Ovary (tissue), 9 donors: ENCODE results near the gene DDX51. TPM values are rescaled to one million over a fixed set of nuclear protein-coding genes. Genes with fewer than 3 reads are reported as not detected.

Experiments used
- DNase-seq, 5 donors: peaks; one replicate each; pipeline ENCODE4 v3.0.0-alpha.2; 2019 to 2020
- H3K27ac ChIP-seq, 2 donors: fragments of 200-600 bp; one replicate each; pipeline versions ENCODE4 v1.5.1 to v1.8.0; 2019 to 2022
- H3K27me3 ChIP-seq: fragments of 200-600 bp; one replicate; pipeline ENCODE4 v1.8.0; 2022
- H3K36me3 ChIP-seq: fragments of 200-600 bp; sonication (generic); one replicate; pipeline ENCODE4 v1.5.1; 2019
- H3K4me1 ChIP-seq: one replicate; pipeline ENCODE4 v1.8.1; 2013; ENCODE audit warnings: mild to moderate bottlenecking, moderate library complexity; ENCODE audit not compliant: insufficient read depth
- H3K4me3 ChIP-seq: fragments of 200-600 bp; sonication (generic); one replicate; pipeline ENCODE4 v1.5.1; 2017
- H3K9me3 ChIP-seq, 2 donors: fragments of 200-600 bp in 1 of 2; sonication (generic) in 1 of 2; one replicate each; pipeline versions ENCODE4 v1.5.1 to v1.8.1; 2013 to 2019; ENCODE audit warnings: mild to moderate bottlenecking in 1 of 2, moderate library complexity in 1 of 2
- EP300 ChIP-seq: sonication (generic); formaldehyde crosslinking; IDR thresholded peaks from one replicate; pipeline ENCODE4 v1.6.1; 2017; ENCODE audit warnings: antibody characterized with exemption
- POLR2A ChIP-seq: fragments of 450-650 bp; IDR thresholded peaks from one replicate; pipeline ENCODE4 v1.6.1; 2017; ENCODE audit warnings: antibody characterized with exemption, mild to moderate bottlenecking, moderate library complexity
- WGBS, 3 donors: extraction: QIAGEN DNeasy Blood & Tissue Kit in 1 of 3; methylation state at CpG; one replicate each; pipeline versions ENCODE4 v1.1.5 to v1.1.7; 2013 to 2017; 5-methylcytosine and 5-hydroxymethylcytosine counted together
- intact Hi-C, 4 donors: fragments of 100-400 bp; cut with DNase I; formaldehyde crosslinking; loops; one replicate each; pipeline versions ENCODE4 v1.11.0 to v1.15.1; 2022 to 2023
- polyA plus RNA-seq, 2 donors: library from polyadenylated mRNA; stranded (reverse); fragments of 200-250 nt in 1 of 2; fragments of 350-450 nt in 1 of 2; fragmentation: Illumina TruSeq in 1 of 2; extraction: RNeasy Lipid Tissue Mini Kit (QIAGEN cat#74804) in 1 of 2; gene quantifications; one replicate each; pipeline ENCODE4 v1.2.3, GENCODE V29; 2013 to 2014
- total RNA-seq, 7 donors: library from RNA; depleted of rRNA in 2 of 7; stranded (reverse); fragments of >200 nt in 2 of 7; fragmentation: NEBNext Ultra II Directional in 3 of 7; extraction: Animal tissue kit (Norgen Biotek cat#: 25700) in 3 of 7; gene quantifications; one replicate each; pipeline versions ENCODE4 v1.1.0 to v1.2.4, GENCODE V29; 2016 to 2023
- TF ChIP-seq, protein P1 (sequence below), 3 donors: fragments of 450-650 bp in 2 of 3; fragments of 200-600 bp in 1 of 3; IDR thresholded peaks; one replicate each; pipeline versions ENCODE4 v1.5.1 to v1.8.0; 2016 to 2022; ENCODE audit warnings: antibody characterized with exemption in 3 of 3, mild to moderate bottlenecking in 1 of 3
- donor health status: DM: no; HTN: no; CAD: no; lungs with moderate emphysema.
- donor health status: DM: no; HTN: no; CAD: no.
- donor health status: Bipolar disorder and iron deficiency.
- donor health status: DM: yes; HTN: yes; CAD: no.
- donor health status: DM: no; HTN: no; CAD: no.
- donor health status: DM: yes; HTN: yes; CAD: no.

The DDX51 gene
- total and polyA plus RNA-seq, 9 donors, result 10.0 to 26.2 (median 21.8) TPM

DNA sequence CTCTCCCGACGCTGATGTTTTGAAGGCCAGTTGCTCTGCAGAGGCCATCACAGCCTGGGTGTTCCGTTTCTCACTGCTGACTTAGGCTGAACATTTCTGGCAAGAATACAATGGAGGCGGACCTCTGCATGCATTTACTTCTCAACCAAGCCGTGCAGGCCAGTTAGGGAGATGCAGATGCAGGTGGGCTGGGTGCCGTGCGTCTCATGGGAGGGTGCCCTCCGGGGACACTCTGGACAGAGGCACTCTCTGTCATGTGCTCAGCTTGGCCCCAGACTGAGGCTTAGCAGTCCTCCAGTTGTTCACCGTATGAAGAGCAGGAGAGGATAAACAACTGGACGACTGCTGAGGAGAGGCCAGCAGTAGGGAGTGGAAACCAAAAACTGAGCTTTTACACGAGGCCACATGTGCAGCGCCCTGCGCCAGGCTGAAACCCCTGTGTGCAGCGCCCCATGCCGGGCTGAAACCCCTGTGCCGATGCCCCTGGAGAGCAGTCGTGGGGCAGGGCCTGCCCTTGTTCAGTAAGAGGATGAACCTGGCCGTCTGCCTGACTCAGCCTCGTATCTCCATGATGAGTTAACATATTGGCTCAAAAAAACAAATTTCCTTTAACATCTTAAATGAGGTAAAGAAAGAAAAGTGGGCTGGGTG lies 32.3 kb downstream of the DDX51 start:
- Histone ChIP-seq H3K4me3 (no peak overlapping the region), H3K27me3 (no peaks in the 10 kb centered on the region), H3K27ac (no peak overlapping the region), H3K36me3 (no peaks in the 10 kb centered on the region), H3K4me1 (no peaks in the 10 kb centered on the region), H3K9me3 (no peaks in the 10 kb centered on the region)
- WGBS, 3 donors, result 67 to 82% (median 81%) methylated on average over 19 of the region's 19 CpGs
- TF ChIP-seq, protein P1, sequence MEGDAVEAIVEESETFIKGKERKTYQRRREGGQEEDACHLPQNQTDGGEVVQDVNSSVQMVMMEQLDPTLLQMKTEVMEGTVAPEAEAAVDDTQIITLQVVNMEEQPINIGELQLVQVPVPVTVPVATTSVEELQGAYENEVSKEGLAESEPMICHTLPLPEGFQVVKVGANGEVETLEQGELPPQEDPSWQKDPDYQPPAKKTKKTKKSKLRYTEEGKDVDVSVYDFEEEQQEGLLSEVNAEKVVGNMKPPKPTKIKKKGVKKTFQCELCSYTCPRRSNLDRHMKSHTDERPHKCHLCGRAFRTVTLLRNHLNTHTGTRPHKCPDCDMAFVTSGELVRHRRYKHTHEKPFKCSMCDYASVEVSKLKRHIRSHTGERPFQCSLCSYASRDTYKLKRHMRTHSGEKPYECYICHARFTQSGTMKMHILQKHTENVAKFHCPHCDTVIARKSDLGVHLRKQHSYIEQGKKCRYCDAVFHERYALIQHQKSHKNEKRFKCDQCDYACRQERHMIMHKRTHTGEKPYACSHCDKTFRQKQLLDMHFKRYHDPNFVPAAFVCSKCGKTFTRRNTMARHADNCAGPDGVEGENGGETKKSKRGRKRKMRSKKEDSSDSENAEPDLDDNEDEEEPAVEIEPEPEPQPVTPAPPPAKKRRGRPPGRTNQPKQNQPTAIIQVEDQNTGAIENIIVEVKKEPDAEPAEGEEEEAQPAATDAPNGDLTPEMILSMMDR (IDR thresholded peaks at IDR 0.05), result no peak
- no peak for TF ChIP-seq POLR2A
- TF ChIP-seq EP300, result no peak
- intact Hi-C loops, result no loop called here
- no peak for DNase-seq

DNA sequence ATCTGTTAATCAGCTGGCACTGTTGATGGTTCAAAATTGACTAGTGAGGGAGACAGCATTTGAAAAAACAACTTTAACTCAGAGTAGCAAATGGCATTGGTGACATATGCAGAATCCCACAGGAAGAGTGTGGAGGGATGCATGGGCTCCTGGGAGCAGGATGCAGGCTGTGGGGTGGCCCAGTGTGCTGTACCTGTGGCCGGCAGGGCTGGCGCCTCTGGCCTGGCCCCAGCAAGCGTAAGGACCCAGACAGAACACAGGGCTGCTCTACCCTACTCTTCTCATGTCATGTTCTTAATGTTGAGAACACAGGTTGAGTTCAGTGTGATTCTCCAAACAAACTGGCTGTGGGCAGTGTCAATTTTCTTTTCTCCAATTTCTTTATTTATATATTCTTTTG lies 33.4 kb downstream of the DDX51 start:
- no peaks in the 10 kb centered on the region for H3K4me1 ChIP-seq
- no peak overlapping the region for H3K4me3 ChIP-seq
- no peak for TF ChIP-seq POLR2A
- TF ChIP-seq, protein P1 (IDR thresholded peaks at IDR 0.05), result no peak
- no peak for TF ChIP-seq EP300
- H3K36me3 ChIP-seq, result no peaks in the 10 kb centered on the region
- H3K27me3 ChIP-seq, result no peaks in the 10 kb centered on the region
- H3K9me3 ChIP-seq, result no peaks in the 10 kb centered on the region
- DNase-seq, result no peak
- 91 to 95% (median 95%) methylated on average over 3 of the region's 3 CpGs for WGBS, 3 donors
- H3K27ac ChIP-seq, result no peak overlapping the region
- intact Hi-C loops, result no loop called here

DNA sequence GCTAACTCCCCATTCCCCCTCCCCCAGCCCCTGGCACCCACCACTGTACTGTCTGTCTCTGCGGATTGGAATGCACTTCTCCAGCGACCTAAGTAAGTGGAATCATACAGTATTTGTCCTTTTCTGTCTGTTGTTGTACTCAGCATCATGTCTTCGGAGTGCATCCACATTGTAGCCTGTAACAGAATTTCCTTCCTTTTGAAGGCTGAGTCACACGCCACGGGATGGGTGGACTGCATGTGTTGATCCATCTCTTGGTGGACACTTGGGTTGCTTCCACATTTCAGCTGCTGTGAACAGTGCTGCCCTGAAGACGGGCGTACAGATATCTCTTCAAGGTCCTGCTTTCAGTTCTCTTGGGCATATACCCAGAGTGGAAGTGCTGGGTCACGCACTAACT lies 34.4 kb downstream of the DDX51 start:
- H3K4me3 ChIP-seq, result no peak overlapping the region
- TF ChIP-seq EP300 (no peak), POLR2A (no peak)
- TF ChIP-seq, protein P1 (IDR thresholded peaks at IDR 0.05), result no peak
- no peaks in the 10 kb centered on the region for H3K9me3 ChIP-seq
- no peaks in the 10 kb centered on the region for H3K36me3 ChIP-seq
- H3K27me3 ChIP-seq, result no peaks in the 10 kb centered on the region
- WGBS, 3 donors, result 88 to 94% (median 90%) methylated on average over 8 of the region's 8 CpGs
- intact Hi-C loops, result no loop called here
- H3K4me1 ChIP-seq, result no peaks in the 10 kb centered on the region
- H3K27ac ChIP-seq, result no peak overlapping the region
- no peak for DNase-seq

DNA sequence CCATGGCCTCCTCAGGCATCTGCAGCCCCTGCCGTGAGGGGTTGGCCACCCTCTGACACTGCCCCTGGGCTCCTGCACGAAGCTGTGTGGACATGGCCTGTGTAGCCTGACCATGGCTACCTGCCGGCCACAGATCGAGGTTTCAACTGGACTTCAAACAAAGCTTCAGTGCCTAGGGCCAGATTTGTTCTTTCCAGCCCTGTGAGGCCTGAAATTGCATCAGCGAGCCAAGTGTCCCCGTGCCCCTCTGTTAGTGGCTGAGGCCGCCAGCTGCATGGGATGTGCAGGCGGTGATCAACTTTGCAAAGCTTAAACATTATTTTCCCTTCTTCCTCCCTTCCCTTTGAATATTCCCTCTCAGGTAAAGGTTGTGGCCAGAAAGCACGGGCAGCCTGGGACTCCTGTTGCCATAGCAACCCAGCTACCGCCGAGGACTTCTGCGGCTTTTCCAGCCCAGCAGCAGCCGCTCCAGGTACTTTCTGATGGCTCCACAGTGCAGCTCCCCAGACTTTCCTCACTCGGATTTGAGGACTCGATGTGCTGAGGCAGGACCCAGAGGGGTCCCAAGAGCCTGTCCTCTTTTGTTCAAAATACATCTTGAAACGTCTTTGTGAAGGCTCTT lies 35.8 kb downstream of the DDX51 start:
- H3K36me3 ChIP-seq, result no peaks in the 10 kb centered on the region
- intact Hi-C loops, result no loop called here
- DNase-seq, result no peak
- H3K4me3 ChIP-seq, result no peak overlapping the region
- 82 to 85% (median 83%) methylated on average over 16 of the region's 16 CpGs for WGBS, 3 donors
- H3K4me1 ChIP-seq, result no peaks in the 10 kb centered on the region
- no peak overlapping the region for H3K27ac ChIP-seq
- no peaks in the 10 kb centered on the region for H3K9me3 ChIP-seq
- H3K27me3 ChIP-seq, result no peaks in the 10 kb centered on the region
- TF ChIP-seq POLR2A (no peak), EP300 (no peak)
- TF ChIP-seq, protein P1 (IDR thresholded peaks at IDR 0.05), result no peak
